HFFc6 (cell line): ENCODE data around the gene ANTXRL. TPM values are rescaled to one million over a fixed set of nuclear protein-coding genes. Genes with fewer than 3 reads are reported as not detected.
"Not testable (repeated sequence)": the region's sequence is repeated elsewhere in the genome, so short reads cannot be mapped to it uniquely, and the experiment has no call there.

Experiments
- DNase-seq: peaks from one replicate; pipeline ENCODE4 v3.0.0-alpha.2; 2018
- H3K27ac Mint-ChIP-seq: 2 replicates; pipeline ENCODE4 v1.8.0; 2020; ENCODE audit warnings: mild to moderate bottlenecking, mixed read lengths
- H3K27me3 Mint-ChIP-seq: 2 replicates; pipeline ENCODE4 v1.8.0; 2021; ENCODE audit warnings: mild to moderate bottlenecking, moderate library complexity, mixed read lengths; ENCODE audit not compliant: insufficient read depth
- H3K36me3 Mint-ChIP-seq: 2 replicates; pipeline ENCODE4 v1.8.0; 2021; ENCODE audit warnings: low read depth, mixed read lengths
- H3K4me1 Mint-ChIP-seq: 2 replicates; pipeline ENCODE4 v1.8.0; 2020; ENCODE audit warnings: low read depth, mixed read lengths
- H3K4me3 Mint-ChIP-seq: 2 replicates; pipeline ENCODE4 v1.8.0; 2020; ENCODE audit warnings: mild to moderate bottlenecking, moderate library complexity, mixed read lengths
- H3K9me3 Mint-ChIP-seq: 2 replicates; pipeline ENCODE4 v1.8.0; 2020; ENCODE audit warnings: mild to moderate bottlenecking, mixed read lengths
- total RNA-seq, 6 experiments: library from RNA; stranded (reverse); fragmentation: NEBNext Ultra II Directional; extraction: Animal tissue kit (Norgen Biotek cat#: 25700); gene quantifications; 2 replicates in 1 of 6; 3 replicates in 5 of 6; pipeline ENCODE4 v1.2.3, GENCODE V29; 2021

Gene ANTXRL
- total RNA-seq, 6 experiments from 2014 or later, result not detected

DNA sequence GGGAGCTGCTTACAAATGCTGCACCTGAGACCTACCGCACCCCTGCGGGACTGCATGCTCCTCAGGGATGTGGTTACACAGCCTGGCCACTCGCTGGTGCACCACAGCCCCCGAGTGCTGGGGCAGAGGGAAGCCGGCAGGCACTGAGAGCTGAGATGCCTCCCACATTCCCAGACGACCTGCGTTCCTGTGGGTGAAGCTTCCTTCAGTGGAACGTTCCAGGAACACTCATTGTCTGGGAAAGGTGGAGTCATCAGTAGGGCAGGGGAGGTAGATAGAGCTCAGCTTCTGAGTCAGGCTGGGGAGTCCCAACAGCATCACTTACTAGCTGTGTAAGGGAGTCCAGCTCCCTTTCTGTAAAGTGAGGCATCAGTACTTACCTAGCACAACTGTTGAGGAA, 91.3 kb downstream of the ANTXRL start:
- H3K27ac Mint-ChIP-seq, H3K36me3 Mint-ChIP-seq, H3K4me3 Mint-ChIP-seq, H3K27me3 Mint-ChIP-seq, H3K9me3 Mint-ChIP-seq, H3K4me1 Mint-ChIP-seq, DNase-seq: not testable (repeated sequence)

DNA sequence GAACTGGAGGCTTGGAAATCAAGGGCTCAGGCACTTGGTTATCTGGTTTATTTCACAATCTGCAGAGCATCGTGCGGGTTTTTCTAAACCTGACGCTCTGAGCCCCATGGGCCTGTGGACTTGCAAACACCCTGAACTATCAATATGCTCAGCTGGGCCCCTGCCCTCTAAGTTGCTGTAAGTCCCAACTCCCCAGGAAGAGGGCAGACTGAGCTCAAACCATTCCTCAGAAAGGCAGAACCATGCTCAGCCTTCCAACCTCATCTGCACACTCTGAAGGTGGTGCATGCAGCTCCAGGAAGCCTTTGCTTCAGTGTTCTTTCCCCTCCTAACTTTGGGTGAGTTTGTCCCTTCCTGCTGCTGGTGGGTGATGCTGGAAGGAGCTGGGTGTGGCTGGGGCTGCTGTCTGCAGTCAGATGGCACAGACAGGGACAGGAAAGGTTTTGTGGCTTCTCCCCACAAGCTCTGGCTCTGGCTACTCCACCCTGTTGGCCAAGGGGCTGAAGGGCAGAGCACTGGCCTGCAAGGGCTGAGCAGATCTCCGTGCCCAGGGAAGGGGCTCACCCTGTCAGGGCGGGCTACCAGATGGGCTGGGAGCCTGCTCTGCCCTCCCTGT, 92.5 kb downstream of the ANTXRL start:
- DNase-seq, H3K4me3 Mint-ChIP-seq, H3K4me1 Mint-ChIP-seq, H3K27ac Mint-ChIP-seq, H3K36me3 Mint-ChIP-seq, H3K9me3 Mint-ChIP-seq, H3K27me3 Mint-ChIP-seq: not testable (repeated sequence)

Other genes starting within 250 kb of the ANTXRL start
- gene MSMB, start 240.7 kb upstream of the ANTXRL start, total RNA-seq, result under 1 TPM in 1 of 6 experiments, not detected in 5; 0.65 TPM
- gene ANXA8L1, start 88.8 kb downstream of the ANTXRL start, total RNA-seq, result under 1 TPM in 5 of 6 experiments, not detected in 1; 0.17 to 0.91 (median 0.28) TPM
- gene NPY4R, start 179.0 kb downstream of the ANTXRL start, total RNA-seq, result under 1 TPM in 3 of 6 experiments, not detected in 3; 0.14 to 0.34 (median 0.25) TPM